ENCODE results near the gene CXCR6. TPM values are rescaled to one million over a fixed set of nuclear protein-coding genes. Genes with fewer than 3 reads are reported as not detected.
A peak's percentile ranks its signal among the peaks of the same experiment; 100 is the strongest.

CXCR6 gene
- total and polyA plus RNA-seq, 2 of the 13 experiments (the other 11 are each of a cell fraction or from before 2014, with no cell fraction given): not detected

- no peak for TF ChIP-seq REST (IDR thresholded peaks at IDR 0.05; ENCODE audit: borderline replicate concordance in 1 of 2, low read depth in 1 of 2, low read length in 2 of 2)
- no peak for TF ChIP-seq TBP (CRISPR knock-in tag; IDR thresholded peaks at IDR 0.05)
- no peak for TF ChIP-seq THAP8 (CRISPR knock-in tag; IDR thresholded peaks at IDR 0.05; ENCODE audit: borderline replicate concordance)
- peak; percentile 90 for TF ChIP-seq PHF8 (CRISPR knock-in tag; IDR thresholded peaks at IDR 0.05)
- TF ChIP-seq HHEX (CRISPR knock-in tag; IDR thresholded peaks at IDR 0.05): no peak
- no peak for TF ChIP-seq GRHL1 (CRISPR knock-in tag; conservative IDR thresholded peaks at IDR 0.05)
- peak; percentile 60; the same call in 1 of the 2 replicates for TF ChIP-seq ZNF703 (CRISPR knock-in tag; IDR thresholded peaks at IDR 0.05; ENCODE audit: borderline replicate concordance)
- TF ChIP-seq ARNTL (CRISPR knock-in tag; IDR thresholded peaks at IDR 0.05): no peak
- 0 out of 2 replicates have a peak, but pooled peaks have one; percentile 42 for TF ChIP-seq TOPORS (CRISPR knock-in tag; IDR thresholded peaks at IDR 0.05)
- TF ChIP-seq ZNF619 (CRISPR knock-in tag; IDR thresholded peaks at IDR 0.05): no peak; the same call in 1 of the 2 replicates
- TF ChIP-seq HMGXB3 (CRISPR knock-in tag; IDR thresholded peaks at IDR 0.05; ENCODE audit: borderline replicate concordance): no peak
- TF ChIP-seq KAT8 (CRISPR knock-in tag; IDR thresholded peaks at IDR 0.05): peak; percentile 79; the same call in 1 of the 2 replicates
- TF ChIP-seq MLX (CRISPR knock-in tag; IDR thresholded peaks at IDR 0.05): no peak
- peak; percentile 89 for TF ChIP-seq KDM5B (CRISPR knock-in tag; IDR thresholded peaks at IDR 0.05; ENCODE audit: borderline replicate concordance)
- no peak; the same call in 1 of the 2 replicates for TF ChIP-seq ZNF224 (CRISPR knock-in tag; IDR thresholded peaks at IDR 0.05)
Measured at GRCh38 chr3:45995236-45996192, 52.2 kb downstream of the CXCR6 start, which contains the start of gene FYCO1 (continued).
